ENCODE data around the gene WHAMM.

Gene WHAMM

DNA sequence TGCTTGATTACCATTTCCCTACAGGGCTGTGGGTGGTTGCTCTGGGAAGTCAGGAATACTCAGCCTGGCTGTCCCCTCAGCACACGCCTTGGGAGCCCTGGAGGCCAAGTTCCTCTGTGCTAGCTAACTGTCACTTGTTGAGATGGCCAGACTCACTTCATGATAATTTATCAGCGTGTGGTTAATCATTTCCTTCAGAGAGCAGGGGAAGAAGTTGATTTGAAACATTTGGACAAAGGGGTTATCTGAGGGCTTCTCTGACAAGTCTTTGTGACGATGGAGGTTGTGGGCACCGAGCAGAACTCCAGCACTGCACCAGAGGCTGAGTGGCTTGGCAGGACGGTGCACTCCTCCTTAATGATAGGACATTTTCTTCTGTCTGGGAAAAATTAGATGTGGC, 61.9 kb downstream of the WHAMM start:
- no peak for DNase-seq

DNA sequence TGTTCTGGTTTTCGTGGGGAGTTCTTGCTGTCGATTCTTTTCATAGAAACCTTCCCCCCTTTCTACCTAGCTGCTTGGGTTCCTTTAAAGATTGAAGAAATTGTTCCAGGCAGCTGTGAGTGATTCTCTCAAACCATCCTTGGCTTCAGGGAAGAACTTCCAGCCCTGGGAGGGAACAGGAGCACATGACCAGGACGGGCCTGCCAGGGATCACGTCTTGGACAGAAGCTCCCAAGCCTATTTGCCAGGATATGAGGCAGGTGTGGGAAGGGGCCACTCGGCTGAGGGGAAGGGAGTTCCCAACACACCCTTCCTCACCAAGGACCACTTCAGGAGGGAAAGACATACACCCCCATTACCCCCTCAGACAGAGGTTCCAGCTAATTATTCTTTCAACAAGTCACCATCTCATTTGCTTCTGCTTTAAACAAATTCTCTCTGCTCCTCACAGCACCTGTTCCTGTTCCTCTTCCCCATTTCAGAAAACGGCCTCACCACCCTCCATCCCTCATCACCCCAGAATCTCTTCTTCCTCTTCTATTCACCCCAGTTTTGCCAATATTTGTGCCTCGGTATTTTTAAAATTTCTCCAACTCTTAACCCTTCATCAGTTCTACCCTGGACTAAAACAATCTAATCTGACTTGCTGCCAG, 62.5 kb downstream of the WHAMM start:
- no peak for DNase-seq

DNA sequence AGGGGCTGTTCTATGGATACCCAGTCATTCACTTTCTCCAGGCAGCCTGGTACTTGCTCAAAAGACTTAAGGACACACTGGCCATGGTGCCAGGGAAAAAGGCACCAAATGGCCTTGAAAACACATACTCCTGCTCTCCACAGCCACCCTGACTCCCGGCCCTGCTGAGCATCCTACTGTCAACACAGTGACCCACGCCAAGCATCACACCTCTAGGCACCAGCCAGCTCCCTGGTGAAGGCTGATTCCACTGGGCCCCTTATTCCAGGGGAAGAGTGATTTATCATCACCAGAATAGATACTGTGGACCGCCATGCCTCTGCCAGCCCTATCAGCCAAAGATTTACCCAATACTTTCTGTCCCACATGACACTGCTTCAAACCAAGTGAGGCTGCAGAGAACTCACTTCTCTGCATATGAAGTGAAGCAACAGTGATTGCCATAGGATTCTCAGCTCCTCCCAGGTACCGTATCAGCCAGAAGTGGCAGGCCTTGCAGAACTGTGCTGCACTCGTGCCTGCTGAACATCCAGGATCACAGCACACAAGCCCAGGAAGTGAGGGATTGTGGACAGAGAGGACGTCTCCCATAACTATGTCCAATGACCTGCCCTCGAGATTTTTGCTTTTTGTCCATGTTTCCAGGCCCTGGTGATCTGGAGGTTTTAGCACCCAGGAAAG, 63.7 kb downstream of the WHAMM start:
- DNase-seq = no peak

DNA sequence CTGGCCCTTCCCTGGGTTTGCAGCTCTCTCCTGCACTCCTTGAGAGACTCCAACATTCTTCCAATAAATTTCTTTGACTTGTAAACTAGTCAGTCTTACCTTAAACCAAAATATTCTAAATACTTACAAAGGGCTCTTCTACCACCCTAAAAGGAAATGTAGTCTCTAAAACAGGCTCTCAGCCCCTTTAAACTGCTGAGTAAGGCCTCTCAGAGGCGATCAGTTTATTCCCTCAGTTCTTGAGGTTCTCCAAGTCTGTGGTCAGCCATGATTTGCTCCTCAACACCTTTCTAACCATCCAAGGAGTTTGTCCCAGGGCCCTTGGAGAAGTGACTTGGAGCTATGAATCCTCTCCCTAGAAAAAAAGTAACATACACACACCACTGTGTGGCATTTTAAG, 64.8 kb downstream of the WHAMM start:
- DNase-seq = no peak

DNA sequence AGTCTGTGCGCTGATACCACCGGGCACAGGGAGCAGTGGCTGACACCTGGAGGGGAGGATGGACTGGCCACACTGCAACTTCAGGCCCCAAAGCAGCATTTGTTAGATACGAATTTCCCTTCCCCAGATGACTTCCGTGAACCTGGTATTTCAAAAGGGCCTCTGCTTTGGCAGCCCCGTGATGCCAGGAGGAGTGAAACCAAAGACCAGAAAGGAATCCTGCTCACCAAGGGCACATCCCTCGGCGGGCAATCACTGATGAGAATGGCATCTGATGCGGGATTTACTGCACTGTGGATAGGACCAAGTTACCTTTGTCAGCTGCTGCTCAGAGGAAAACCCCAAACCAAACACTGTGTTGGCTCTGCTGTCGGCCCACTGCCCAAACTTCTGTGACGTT, 65.5 kb downstream of the WHAMM start:
- no peak for DNase-seq

DNA sequence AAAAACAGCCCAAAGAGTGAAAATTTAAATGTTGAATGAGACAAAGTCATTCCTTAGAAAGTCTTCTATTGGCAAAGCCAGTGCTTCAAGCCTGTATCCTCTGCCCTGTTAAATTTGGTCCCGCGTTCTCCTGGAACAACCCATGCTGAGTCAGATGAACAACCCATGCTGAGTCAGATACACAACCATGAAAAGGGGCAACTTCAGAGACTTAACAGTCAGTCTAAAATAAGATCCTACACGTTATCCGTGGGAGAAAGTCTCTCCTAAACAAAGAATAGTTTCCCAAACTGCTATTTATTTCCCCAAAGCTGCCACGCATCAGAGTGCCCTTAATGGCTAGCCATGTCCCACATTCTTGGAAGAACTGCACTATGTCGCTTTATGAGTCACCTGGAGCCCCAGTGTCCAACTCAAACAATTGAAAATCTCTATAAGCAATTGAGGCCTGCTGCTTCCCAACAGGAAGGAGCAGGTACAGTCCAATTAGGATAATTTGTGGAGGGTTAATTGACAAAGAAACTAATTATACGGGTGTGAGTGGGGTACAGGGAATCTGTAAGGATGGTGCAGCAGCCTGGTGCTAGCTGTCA, 66.1 kb downstream of the WHAMM start:
- DNase-seq = no peak

DNA sequence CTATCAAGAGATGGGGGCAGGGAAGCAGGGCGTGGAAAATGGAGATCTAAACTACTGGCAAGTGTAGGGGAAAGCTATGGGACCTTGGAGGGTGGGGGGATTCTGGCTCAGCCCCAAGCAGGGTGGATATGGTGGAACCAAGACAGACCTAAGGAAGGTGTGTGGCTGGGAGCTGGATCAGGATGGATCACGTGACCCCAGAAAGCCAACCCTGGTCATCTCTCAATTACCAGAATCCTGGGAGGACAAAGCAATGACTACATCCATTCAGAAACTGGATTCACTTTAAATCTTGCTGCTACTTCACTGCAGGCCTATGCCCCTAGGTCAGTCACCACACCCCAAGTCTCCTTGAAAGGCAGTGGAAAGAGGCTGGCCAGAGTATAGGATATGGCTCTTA, 68.4 kb downstream of the WHAMM start:
- no peak for DNase-seq

DNA sequence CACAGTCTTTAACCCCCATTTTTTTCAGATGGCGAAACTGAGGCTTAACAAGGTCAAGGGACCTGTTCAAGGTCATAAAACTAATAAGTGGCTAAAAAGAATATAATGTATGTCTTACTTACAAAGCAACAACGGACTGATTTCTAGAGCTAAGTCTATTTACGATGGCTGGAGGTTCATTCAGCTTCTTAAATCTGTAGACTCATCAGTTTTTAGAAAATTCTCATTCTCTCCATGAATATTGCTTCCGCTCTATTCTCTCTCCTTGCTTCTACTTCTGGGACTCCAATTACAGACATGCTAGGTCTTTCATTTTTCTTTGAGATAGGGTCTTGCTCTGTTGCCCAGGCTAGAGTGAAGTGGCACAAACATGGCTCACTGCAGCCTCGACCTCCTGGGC, 68.9 kb downstream of the WHAMM start:
- DNase-seq = no peak

DNA sequence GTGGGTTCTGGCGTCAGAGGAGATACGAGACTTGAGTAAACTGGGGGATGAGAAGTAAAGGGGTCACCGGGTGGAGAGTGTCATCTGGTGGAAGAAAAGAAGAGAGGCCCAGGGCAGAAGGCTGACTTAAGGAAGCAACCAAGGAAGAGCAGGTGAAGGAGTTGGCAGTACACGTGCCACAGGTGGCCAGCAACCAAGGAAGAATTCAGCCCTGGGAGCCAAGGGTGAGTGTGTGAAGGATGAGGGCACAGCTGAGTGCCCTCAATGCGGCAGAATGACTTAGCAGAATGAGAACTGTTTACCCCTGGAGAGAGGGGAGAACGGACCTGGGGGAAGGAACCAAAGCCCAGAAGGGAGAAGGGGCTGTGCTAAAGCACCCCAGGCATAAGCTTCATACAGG, 71.3 kb downstream of the WHAMM start:
- no peak for DNase-seq

DNA sequence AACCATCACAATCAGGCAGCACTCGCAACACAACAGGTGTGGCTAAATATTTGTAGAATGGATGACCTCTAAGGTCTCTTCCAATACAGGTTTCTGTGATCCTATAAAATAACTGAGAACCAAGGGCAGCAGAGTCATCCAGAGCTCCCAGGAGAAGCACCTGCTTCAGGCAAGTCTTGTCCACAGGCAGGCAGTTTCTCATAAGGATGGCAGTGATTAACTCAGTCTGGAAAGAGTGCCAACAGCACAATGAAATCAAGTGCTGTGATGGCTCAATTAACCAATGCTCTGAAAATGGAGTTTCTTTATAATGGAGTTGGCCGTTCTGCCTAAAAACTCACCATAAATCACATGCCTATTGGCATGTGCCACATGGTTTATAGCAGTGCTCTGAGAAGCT, 72.3 kb downstream of the WHAMM start:
- no peak for DNase-seq

DNA sequence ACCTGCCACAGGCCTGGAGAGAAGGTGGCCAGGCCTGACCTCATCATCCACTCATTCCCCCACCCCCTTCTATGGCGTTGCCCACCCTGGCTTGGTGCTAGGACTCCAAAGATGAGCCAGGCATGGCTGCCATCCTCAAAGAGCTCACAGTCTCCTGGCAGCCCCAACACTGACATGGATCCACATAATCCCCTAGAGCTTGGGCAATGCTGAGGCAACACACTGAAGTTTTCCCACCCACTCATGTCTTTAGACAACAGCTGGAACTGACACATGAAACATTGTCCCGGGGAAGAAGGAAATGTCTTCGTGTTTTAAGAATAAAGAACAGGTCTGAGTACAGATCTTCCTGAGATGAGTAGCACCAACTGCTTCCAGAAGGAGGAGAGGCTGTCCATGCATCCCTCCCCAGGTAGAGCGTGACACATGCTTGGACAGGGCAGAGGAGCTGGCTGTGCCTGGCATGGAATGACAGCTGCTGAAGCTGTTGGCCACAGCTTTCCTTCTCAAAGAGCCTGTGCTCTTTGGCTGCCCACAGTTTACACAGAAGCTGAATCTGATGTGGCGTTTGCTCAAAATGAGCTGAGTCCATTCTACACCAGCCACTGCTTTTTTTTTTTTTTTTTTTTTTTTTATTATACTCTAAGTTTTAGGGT, 73.0 kb downstream of the WHAMM start:
- no peak for DNase-seq
